B cell (primary cell): ENCODE results near the gene TULP1.

ENCODE experiments used
- EZH2 ChIP-seq: IDR thresholded peaks from 2 replicates; pipeline ENCODE4 v1.6.1; 2012; ENCODE audit warnings: borderline replicate concordance, low read depth, mild to moderate bottlenecking, moderate library complexity, low read length; ENCODE audit not compliant: insufficient read depth, poor library complexity, severe bottlenecking
- TF ChIP-seq, protein P1 (sequence below): fragments of 200-600 bp; IDR thresholded peaks from one replicate; pipeline ENCODE4 v1.8.0; 2022; ENCODE audit warnings: antibody characterized with exemption, mild to moderate bottlenecking

GRCh38 chr6:35497571-35498421, 14.9 kb downstream of the TULP1 start:
- TF ChIP-seq, protein P1, sequence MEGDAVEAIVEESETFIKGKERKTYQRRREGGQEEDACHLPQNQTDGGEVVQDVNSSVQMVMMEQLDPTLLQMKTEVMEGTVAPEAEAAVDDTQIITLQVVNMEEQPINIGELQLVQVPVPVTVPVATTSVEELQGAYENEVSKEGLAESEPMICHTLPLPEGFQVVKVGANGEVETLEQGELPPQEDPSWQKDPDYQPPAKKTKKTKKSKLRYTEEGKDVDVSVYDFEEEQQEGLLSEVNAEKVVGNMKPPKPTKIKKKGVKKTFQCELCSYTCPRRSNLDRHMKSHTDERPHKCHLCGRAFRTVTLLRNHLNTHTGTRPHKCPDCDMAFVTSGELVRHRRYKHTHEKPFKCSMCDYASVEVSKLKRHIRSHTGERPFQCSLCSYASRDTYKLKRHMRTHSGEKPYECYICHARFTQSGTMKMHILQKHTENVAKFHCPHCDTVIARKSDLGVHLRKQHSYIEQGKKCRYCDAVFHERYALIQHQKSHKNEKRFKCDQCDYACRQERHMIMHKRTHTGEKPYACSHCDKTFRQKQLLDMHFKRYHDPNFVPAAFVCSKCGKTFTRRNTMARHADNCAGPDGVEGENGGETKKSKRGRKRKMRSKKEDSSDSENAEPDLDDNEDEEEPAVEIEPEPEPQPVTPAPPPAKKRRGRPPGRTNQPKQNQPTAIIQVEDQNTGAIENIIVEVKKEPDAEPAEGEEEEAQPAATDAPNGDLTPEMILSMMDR = no peak
- no peak for TF ChIP-seq EZH2
